ENCODE measurements around the gene FAM229B. TPM values are rescaled to one million over a fixed set of nuclear protein-coding genes. Genes with fewer than 3 reads are reported as not detected.

The FAM229B gene
- total RNA-seq, 1 donor from 2014 or later = 29.2 TPM

- Mint-ChIP-seq H3K9me3 (ENCODE audit: unreplicated experiment) (no peaks in the 10 kb centered on the region), H3K27me3 (ENCODE audit: unreplicated experiment) (no peaks in the 10 kb centered on the region), H3K27ac (ENCODE audit: unreplicated experiment) (no peak overlapping the region), H3K4me1 (ENCODE audit: unreplicated experiment) (peaks cover 5% of the 10 kb centered on the region), H3K4me3 (ENCODE audit: unreplicated experiment) (no peak overlapping the region), H3K36me3 (ENCODE audit: unreplicated experiment) (peaks cover 69% of the 10 kb centered on the region)
- no peak for TF ChIP-seq CTCF (IDR thresholded peaks at IDR 0.05)
- DNase-seq (ENCODE audit: extremely low spot score, unreplicated experiment) = no peak
Measured at GRCh38 chr6:112141707-112142106, 54.3 kb downstream of the FAM229B start.

GRCh38 chr6:112144145-112144926 lies 56.9 kb downstream of the FAM229B start:
- Mint-ChIP-seq H3K27ac (ENCODE audit: unreplicated experiment) (no peak overlapping the region), H3K36me3 (ENCODE audit: unreplicated experiment) (peaks cover 59% of the 10 kb centered on the region), H3K9me3 (ENCODE audit: unreplicated experiment) (no peaks in the 10 kb centered on the region), H3K4me3 (ENCODE audit: unreplicated experiment) (no peak overlapping the region), H3K27me3 (ENCODE audit: unreplicated experiment) (no peaks in the 10 kb centered on the region), H3K4me1 (ENCODE audit: unreplicated experiment) (peaks cover 5% of the 10 kb centered on the region)
- DNase-seq (ENCODE audit: extremely low spot score, unreplicated experiment) = no peak
- no peak for TF ChIP-seq CTCF (IDR thresholded peaks at IDR 0.05)

GRCh38 chr6:112145080-112145573 lies 57.7 kb downstream of the FAM229B start:
- Mint-ChIP-seq H3K9me3 (ENCODE audit: unreplicated experiment) (no peaks in the 10 kb centered on the region), H3K36me3 (ENCODE audit: unreplicated experiment) (peaks cover 58% of the 10 kb centered on the region), H3K27me3 (ENCODE audit: unreplicated experiment) (no peaks in the 10 kb centered on the region), H3K27ac (ENCODE audit: unreplicated experiment) (peak overlapping the region; percentile 10), H3K4me3 (ENCODE audit: unreplicated experiment) (no peak overlapping the region), H3K4me1 (ENCODE audit: unreplicated experiment) (peaks cover 5% of the 10 kb centered on the region)
- no peak for DNase-seq (ENCODE audit: extremely low spot score, unreplicated experiment)
- no peak for TF ChIP-seq CTCF (IDR thresholded peaks at IDR 0.05)

- Mint-ChIP-seq H3K4me1 (ENCODE audit: unreplicated experiment) (peaks cover 5% of the 10 kb centered on the region), H3K9me3 (ENCODE audit: unreplicated experiment) (no peaks in the 10 kb centered on the region), H3K27ac (ENCODE audit: unreplicated experiment) (no peak overlapping the region), H3K36me3 (ENCODE audit: unreplicated experiment) (peaks cover 54% of the 10 kb centered on the region), H3K27me3 (ENCODE audit: unreplicated experiment) (no peaks in the 10 kb centered on the region), H3K4me3 (ENCODE audit: unreplicated experiment) (no peak overlapping the region)
- DNase-seq (ENCODE audit: extremely low spot score, unreplicated experiment) = no peak
- TF ChIP-seq CTCF (IDR thresholded peaks at IDR 0.05) = no peak
Measured at GRCh38 chr6:112148103-112148502, 60.7 kb downstream of the FAM229B start.

- Mint-ChIP-seq H3K36me3 (ENCODE audit: unreplicated experiment) (peaks cover 56% of the 10 kb centered on the region), H3K27ac (ENCODE audit: unreplicated experiment) (no peak overlapping the region), H3K9me3 (ENCODE audit: unreplicated experiment) (no peaks in the 10 kb centered on the region), H3K4me3 (ENCODE audit: unreplicated experiment) (no peak overlapping the region), H3K4me1 (ENCODE audit: unreplicated experiment) (peaks cover 5% of the 10 kb centered on the region), H3K27me3 (ENCODE audit: unreplicated experiment) (no peaks in the 10 kb centered on the region)
- no peak for DNase-seq (ENCODE audit: extremely low spot score, unreplicated experiment)
- no peak for TF ChIP-seq CTCF (IDR thresholded peaks at IDR 0.05)
Measured at GRCh38 chr6:112149236-112149635, 61.8 kb downstream of the FAM229B start.

Data from osteocyte (in vitro differentiated cells).